T1000 (cell line): ENCODE measurements around the gene ECI2.
"Not testable (repeated sequence)": the region's sequence is repeated elsewhere in the genome, so short reads cannot be mapped to it uniquely, and the experiment has no call there.

ENCODE experiments used
- DNase-seq: peaks from one replicate; lab custom pipeline; 2025; ENCODE audit warnings: mixed read lengths; lab: John Stamatoyannopoulos, UW

The ECI2 gene

GRCh38 chr6:4101298-4101697, 34.1 kb downstream of the ECI2 start:
- no peak for DNase-seq

GRCh38 chr6:4100655-4101054, 34.7 kb downstream of the ECI2 start:
- no peak for DNase-seq

GRCh38 chr6:4093288-4093687, 42.1 kb downstream of the ECI2 start:
- no peak for DNase-seq

- DNase-seq: no peak
Observed at GRCh38 chr6:4091941-4092340, 43.4 kb downstream of the ECI2 start.

GRCh38 chr6:4090043-4090442, 45.3 kb downstream of the ECI2 start:
- DNase-seq: not testable (repeated sequence)

DNA sequence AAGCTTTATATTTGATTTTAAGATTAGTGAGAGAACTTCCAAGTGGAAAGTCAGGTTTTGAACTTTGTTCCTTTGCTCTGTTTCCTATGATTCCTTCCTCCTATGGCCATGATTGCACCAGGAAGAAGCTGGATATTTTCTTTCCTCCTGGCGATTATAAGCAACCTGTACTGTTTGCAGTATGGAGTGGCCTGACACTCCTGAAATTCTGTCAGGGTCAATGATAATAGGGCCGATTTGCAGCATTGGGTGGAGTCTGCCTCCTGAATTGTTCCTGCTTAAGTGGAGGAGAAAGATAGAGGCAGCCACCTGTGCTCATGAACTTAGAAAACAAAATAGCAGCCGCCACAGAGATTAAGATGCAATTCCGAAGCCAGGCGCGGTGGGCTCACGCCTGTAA, 46.7 kb downstream of the ECI2 start:
- no peak for DNase-seq

DNA sequence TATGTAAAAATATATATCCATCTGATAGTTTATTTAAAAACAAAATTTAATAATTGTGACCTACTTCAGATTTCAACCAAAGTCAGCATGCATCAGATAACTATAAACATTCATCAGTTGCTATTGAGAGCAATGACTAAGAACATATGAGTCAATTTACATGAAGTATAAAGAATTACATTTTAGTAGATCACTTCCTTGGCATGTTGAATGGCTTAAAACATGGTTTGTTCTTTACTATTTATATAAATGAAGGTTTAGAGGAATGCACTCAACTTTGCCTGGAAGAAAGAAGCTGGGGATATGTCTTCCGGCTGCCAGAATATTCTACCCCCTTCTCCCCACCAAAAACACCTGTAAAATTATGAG, 50.1 kb downstream of the ECI2 start:
- no peak for DNase-seq

GRCh38 chr6:4084444-4085331, 50.7 kb downstream of the ECI2 start:
- DNase-seq: no peak

GRCh38 chr6:4078691-4079471, 56.5 kb downstream of the ECI2 start, which contains the start of gene FAM217A:
TSS of gene FAM217A (minus strand) at chr6:4079137. CDS start at chr6:4077414, 1,723 bp downstream.
- DNase-seq: no peak

DNA sequence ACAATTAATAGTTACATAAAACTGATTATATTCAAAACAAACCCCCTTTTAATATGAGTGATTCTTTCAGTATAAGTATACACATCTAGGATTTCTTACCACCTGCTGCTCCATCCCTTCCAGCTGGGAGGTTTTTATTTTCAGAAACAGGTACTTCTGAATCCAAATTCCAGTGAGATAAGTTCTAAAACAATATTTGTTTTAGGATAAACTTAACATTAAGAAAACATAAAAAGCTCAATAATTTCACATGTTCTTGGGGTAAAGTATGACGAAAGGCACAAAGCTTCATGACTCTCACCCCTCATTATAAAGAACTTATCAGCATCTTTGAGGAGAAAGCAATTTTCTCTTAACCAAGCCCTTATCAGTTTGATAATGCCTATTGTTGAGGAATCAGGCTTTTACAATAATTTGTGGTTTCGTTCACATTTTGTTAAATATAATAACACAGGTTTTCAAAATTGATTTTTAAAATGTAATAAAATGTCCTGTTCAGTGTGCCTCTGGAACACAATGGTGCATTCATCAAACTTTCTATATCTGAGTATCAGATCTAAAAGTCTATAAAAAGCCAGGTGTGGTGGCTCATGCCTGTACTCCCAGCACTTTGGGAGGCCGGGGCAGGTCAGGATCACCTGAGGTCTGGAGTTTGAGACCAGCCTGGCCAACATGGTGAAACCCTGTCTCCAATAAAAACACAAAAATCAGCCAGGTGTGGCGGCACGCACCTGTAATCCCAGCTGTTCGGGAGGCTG, 60.7 kb downstream of the ECI2 start:
- no peak for DNase-seq

DNA sequence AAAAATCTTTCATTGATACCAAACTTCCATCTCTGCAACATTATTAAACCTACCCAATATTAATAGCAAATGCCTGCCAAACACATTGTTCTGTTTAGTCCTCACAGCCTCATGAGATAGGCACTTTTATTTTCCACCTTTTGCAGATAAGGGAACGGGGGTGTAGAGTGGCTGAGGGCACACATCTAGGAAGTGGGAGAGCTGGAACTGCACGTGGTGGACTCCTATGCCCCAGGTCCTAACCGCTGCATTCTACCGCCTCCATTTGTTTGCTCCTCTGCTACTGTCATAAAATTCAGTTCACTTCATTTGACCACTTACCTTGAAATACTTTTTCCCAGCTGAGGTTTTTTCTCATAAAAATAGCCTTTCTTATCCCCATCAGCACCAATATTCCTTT, 64.0 kb downstream of the ECI2 start:
- DNase-seq: no peak

DNA sequence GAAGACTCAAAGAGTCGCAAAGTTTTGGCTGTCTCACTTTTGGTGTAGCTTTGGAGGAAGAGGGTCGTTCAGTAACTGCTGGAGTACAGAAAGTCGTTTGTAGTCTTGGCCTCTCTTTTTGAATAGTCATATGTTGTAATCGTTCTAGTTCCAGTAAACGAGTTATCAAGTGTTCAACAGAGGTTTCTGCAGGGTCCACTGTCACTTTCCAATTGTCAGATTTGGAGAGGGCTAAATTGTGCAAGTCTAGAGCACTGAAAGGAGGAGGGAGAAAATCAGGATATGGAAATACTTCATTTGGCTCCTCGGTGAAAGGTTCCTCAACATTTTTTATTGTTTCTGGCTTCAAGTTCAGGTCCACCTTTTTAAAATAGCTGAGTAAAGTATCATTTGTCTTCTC, 66.2 kb downstream of the ECI2 start:
- DNase-seq: no peak

DNA sequence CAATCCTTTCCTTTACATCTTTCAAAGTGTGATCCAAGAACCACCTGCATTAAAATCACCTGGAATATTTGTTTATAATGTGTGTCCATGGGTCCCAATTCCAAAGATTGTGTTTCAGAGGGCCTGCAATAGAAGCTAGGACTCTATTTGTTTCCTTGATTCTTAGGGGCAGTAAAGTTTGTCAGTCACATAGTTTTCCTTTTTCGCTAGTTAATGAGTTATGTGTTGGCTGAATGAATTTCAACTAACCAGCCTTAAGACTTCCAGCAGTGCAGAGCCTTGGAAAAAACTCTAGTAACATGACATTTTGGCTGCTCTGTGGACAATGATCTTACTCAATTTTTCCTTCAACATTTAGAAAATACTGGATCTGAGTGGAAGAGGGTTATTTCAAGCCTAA, 67.7 kb downstream of the ECI2 start:
- DNase-seq: no peak

GRCh38 chr6:4066029-4066755, 69.2 kb downstream of the ECI2 start:
- DNase-seq: no peak
